Adipocyte (in vitro differentiated cells): ENCODE results near the gene GLCE.

Source experiments
- DNase-seq: peaks from one replicate; pipeline ENCODE4 v3.0.0-alpha.2; 2015; ENCODE audit warnings: low read depth
- H3K27me3 ChIP-seq: replicated peaks from 2 replicates; pipeline ENCODE4 v1.7.0; 2013; ENCODE audit warnings: mild to moderate bottlenecking, low read length, moderate library complexity; ENCODE audit not compliant: control insufficient read depth, insufficient read depth
- H3K36me3 ChIP-seq: 2 replicates; pipeline ENCODE4 v1.7.0; 2013; ENCODE audit warnings: low read length, mild to moderate bottlenecking, moderate library complexity; ENCODE audit not compliant: control insufficient read depth, insufficient read depth, severe bottlenecking
- H3K4me1 ChIP-seq: 2 replicates; pipeline ENCODE4 v1.7.0; 2013; ENCODE audit warnings: mild to moderate bottlenecking, low read length, moderate library complexity; ENCODE audit not compliant: control insufficient read depth, insufficient read depth
- H3K4me3 ChIP-seq: 2 replicates; pipeline ENCODE4 v1.7.0; 2013; ENCODE audit warnings: mild to moderate bottlenecking, low read length, moderate library complexity
- H3K9ac ChIP-seq: 2 replicates; pipeline ENCODE4 v1.7.0; 2013; ENCODE audit warnings: mild to moderate bottlenecking, low read length, moderate library complexity
- H3K9me3 ChIP-seq: 2 replicates; pipeline ENCODE4 v1.7.0; 2013; ENCODE audit warnings: mild to moderate bottlenecking, low read length, moderate library complexity; ENCODE audit not compliant: control insufficient read depth

The GLCE gene

GRCh38 chr15:69141286-69141701 lies 19.1 kb upstream of the GLCE start:
- H3K4me1 ChIP-seq, result no peaks in the 10 kb centered on the region

GRCh38 chr15:69141833-69142232 lies 18.6 kb upstream of the GLCE start:
- Histone ChIP-seq H3K9ac (no peak overlapping the region), H3K4me1 (no peaks in the 10 kb centered on the region), H3K36me3 (no peaks in the 10 kb centered on the region), H3K27me3 (peaks cover 34% of the 10 kb centered on the region), H3K9me3 (no peaks in the 10 kb centered on the region), H3K4me3 (no peak overlapping the region)
- no peak for DNase-seq

More at GRCh38 chr15:69141286-69141701, 19.1 kb upstream of the GLCE start:
- no peak for DNase-seq
- Histone ChIP-seq H3K4me3 (no peak overlapping the region), H3K9me3 (no peaks in the 10 kb centered on the region), H3K27me3 (peaks cover 34% of the 10 kb centered on the region), H3K36me3 (no peaks in the 10 kb centered on the region), H3K9ac (no peak overlapping the region)

- H3K36me3 ChIP-seq, result no peaks in the 10 kb centered on the region
- peaks cover 41% of the 10 kb centered on the region for H3K27me3 ChIP-seq
- no peaks in the 10 kb centered on the region for H3K4me1 ChIP-seq
- DNase-seq, result no peak
- H3K9ac ChIP-seq, result no peak overlapping the region
- H3K9me3 ChIP-seq, result no peaks in the 10 kb centered on the region
- H3K4me3 ChIP-seq, result no peak overlapping the region
Measured at GRCh38 chr15:69143756-69144436, 16.5 kb upstream of the GLCE start.

- Histone ChIP-seq H3K9me3 (no peaks in the 10 kb centered on the region), H3K4me3 (no peak overlapping the region), H3K27me3 (peaks cover 38% of the 10 kb centered on the region), H3K4me1 (no peaks in the 10 kb centered on the region), H3K9ac (no peak overlapping the region), H3K36me3 (no peaks in the 10 kb centered on the region)
- DNase-seq, result no peak
Measured at GRCh38 chr15:69144530-69144929, 15.9 kb upstream of the GLCE start.

GRCh38 chr15:69145149-69145693 lies 15.2 kb upstream of the GLCE start:
- H3K36me3 ChIP-seq, result no peaks in the 10 kb centered on the region
- no peak overlapping the region for H3K9ac ChIP-seq
- no peaks in the 10 kb centered on the region for H3K9me3 ChIP-seq
- H3K4me1 ChIP-seq, result no peaks in the 10 kb centered on the region
- H3K4me3 ChIP-seq, result no peak overlapping the region
- peaks cover 41% of the 10 kb centered on the region for H3K27me3 ChIP-seq
- no peak for DNase-seq

- Histone ChIP-seq H3K4me3 (no peak overlapping the region), H3K4me1 (no peaks in the 10 kb centered on the region)
- no peak for DNase-seq
Measured at GRCh38 chr15:69145694-69146492, 14.5 kb upstream of the GLCE start.

GRCh38 chr15:69146724-69147435 lies 13.6 kb upstream of the GLCE start:
- H3K36me3 ChIP-seq, result no peaks in the 10 kb centered on the region
- H3K9ac ChIP-seq, result no peak overlapping the region
- H3K4me1 ChIP-seq, result no peaks in the 10 kb centered on the region
- no peak for DNase-seq
- H3K9me3 ChIP-seq, result no peaks in the 10 kb centered on the region
- no peak overlapping the region for H3K4me3 ChIP-seq
- peaks cover 41% of the 10 kb centered on the region for H3K27me3 ChIP-seq

More at GRCh38 chr15:69145694-69146492, 14.5 kb upstream of the GLCE start:
- Histone ChIP-seq H3K27me3 (peaks cover 41% of the 10 kb centered on the region), H3K36me3 (no peaks in the 10 kb centered on the region), H3K9me3 (no peaks in the 10 kb centered on the region), H3K9ac (no peak overlapping the region)

- Histone ChIP-seq H3K4me3 (no peak overlapping the region), H3K4me1 (no peaks in the 10 kb centered on the region), H3K9me3 (no peaks in the 10 kb centered on the region), H3K27me3 (peaks cover 33% of the 10 kb centered on the region), H3K36me3 (no peaks in the 10 kb centered on the region), H3K9ac (no peak overlapping the region)
- DNase-seq, result no peak
Measured at GRCh38 chr15:69148465-69148864, 12.0 kb upstream of the GLCE start.

GRCh38 chr15:69149163-69149562 lies 11.3 kb upstream of the GLCE start:
- no peak overlapping the region for H3K9ac ChIP-seq
- H3K4me3 ChIP-seq, result no peak overlapping the region
- no peaks in the 10 kb centered on the region for H3K4me1 ChIP-seq
- DNase-seq, result no peak
- no peaks in the 10 kb centered on the region for H3K9me3 ChIP-seq
- peaks cover 29% of the 10 kb centered on the region for H3K27me3 ChIP-seq
- no peaks in the 10 kb centered on the region for H3K36me3 ChIP-seq

GRCh38 chr15:69149803-69150202 lies 10.6 kb upstream of the GLCE start:
- no peaks in the 10 kb centered on the region for H3K36me3 ChIP-seq
- H3K27me3 ChIP-seq, result peaks cover 29% of the 10 kb centered on the region
- no peak overlapping the region for H3K9ac ChIP-seq
- peaks cover under 1% of the 10 kb centered on the region for H3K4me1 ChIP-seq
- no peak overlapping the region for H3K4me3 ChIP-seq
- H3K9me3 ChIP-seq, result no peaks in the 10 kb centered on the region
- no peak for DNase-seq

- H3K9ac ChIP-seq, result no peak overlapping the region
- H3K4me1 ChIP-seq, result peaks cover 3% of the 10 kb centered on the region
- H3K36me3 ChIP-seq, result no peaks in the 10 kb centered on the region
- DNase-seq, result no peak
- H3K4me3 ChIP-seq, result no peak overlapping the region
- H3K27me3 ChIP-seq, result peaks cover 29% of the 10 kb centered on the region
- H3K9me3 ChIP-seq, result no peaks in the 10 kb centered on the region
Measured at GRCh38 chr15:69150336-69150735, 10.1 kb upstream of the GLCE start.
